Hepatocyte (in vitro differentiated cells): ENCODE results near the gene HSD17B14. TPM values are rescaled to one million over a fixed set of nuclear protein-coding genes. Genes with fewer than 3 reads are reported as not detected.

Source experiments
- polyA plus RNA-seq: library from polyadenylated mRNA; unstranded; fragments of >200 nt; fragmentation: Nextera tagmentation; extraction: Ambion mirVana; gene quantifications from 2 replicates; pipeline ENCODE4 v1.2.1, GENCODE V29; 2016
- small RNA-seq: library from RNA; depleted of rRNA; stranded (forward); fragments of <200 nt; gene quantifications from one replicate; pipeline ENCODE3, GENCODE V24; 2014
- total RNA-seq: library from RNA; depleted of rRNA; stranded (reverse); fragments of >200 nt; gene quantifications from 2 replicates; pipeline ENCODE4 v1.2.3, GENCODE V29; 2014

HSD17B14 gene
- total and polyA plus RNA-seq, 2 experiments from 2014 or later = 64.1 to 91.9 TPM

Small RNA genes within 50 kb of the gene (small RNA-seq; reads per million reads assigned to genes)
- not detected for gene RNU6-317P

Other genes with a start within 250 kb of the HSD17B14 start
Only the 30 nearest of the 33 such genes appear.
- gene FAM83E, start 221.4 kb downstream of the HSD17B14 start, total RNA-seq = 13.8 and 22.2 TPM in 2 replicates
- 12.4 and 16.1 TPM in 2 replicates for gene FAM83E, start 221.4 kb downstream of the HSD17B14 start, polyA plus RNA-seq
- gene RPL18, start 217.3 kb downstream of the HSD17B14 start, total RNA-seq = 1,372 and 1,462 TPM in 2 replicates
- 616 and 623 TPM in 2 replicates for gene RPL18, start 217.3 kb downstream of the HSD17B14 start, polyA plus RNA-seq
- gene SPHK2, start 217.0 kb downstream of the HSD17B14 start, total RNA-seq = 45.2 and 56.7 TPM in 2 replicates
- 39.4 and 48.2 TPM in 2 replicates for gene SPHK2, start 217.0 kb downstream of the HSD17B14 start, polyA plus RNA-seq
- 3.9 and 5.4 TPM in 2 replicates for gene DBP, start 199.1 kb downstream of the HSD17B14 start, total RNA-seq
- gene DBP, start 199.1 kb downstream of the HSD17B14 start, polyA plus RNA-seq = 11.8 and 20.4 TPM in 2 replicates
- gene CA11, start 190.3 kb downstream of the HSD17B14 start, total RNA-seq = 11.7 and 12.0 TPM in 2 replicates
- 43.6 and 48.6 TPM in 2 replicates for gene CA11, start 190.3 kb downstream of the HSD17B14 start, polyA plus RNA-seq
- 0.08 TPM in 1 of 2 replicates, not detected in the other for gene NTN5, start 163.5 kb downstream of the HSD17B14 start, total RNA-seq
- gene NTN5, start 163.5 kb downstream of the HSD17B14 start, polyA plus RNA-seq = 0.33 and 0.60 TPM in 2 replicates
- gene FUT2, start 140.5 kb downstream of the HSD17B14 start, total RNA-seq = 12.4 and 13.4 TPM in 2 replicates
- 14.4 and 16.9 TPM in 2 replicates for gene FUT2, start 140.5 kb downstream of the HSD17B14 start, polyA plus RNA-seq
- gene MAMSTR, start 116.8 kb downstream of the HSD17B14 start, total RNA-seq = 2.2 and 2.3 TPM in 2 replicates
- 5.2 and 7.5 TPM in 2 replicates for gene MAMSTR, start 116.8 kb downstream of the HSD17B14 start, polyA plus RNA-seq
- gene RASIP1, start 95.9 kb downstream of the HSD17B14 start, total RNA-seq = 1.1 and 4.2 TPM in 2 replicates
- 1.9 and 3.6 TPM in 2 replicates for gene RASIP1, start 95.9 kb downstream of the HSD17B14 start, polyA plus RNA-seq
- gene IZUMO1, start 89.6 kb downstream of the HSD17B14 start, total RNA-seq = 0.40 and 0.57 TPM in 2 replicates
- 0.52 and 1.3 TPM in 2 replicates for gene IZUMO1, start 89.6 kb downstream of the HSD17B14 start, polyA plus RNA-seq
- 2.4 TPM in 2 replicates for gene FUT1, start 83.8 kb downstream of the HSD17B14 start, total RNA-seq
- gene FUT1, start 83.8 kb downstream of the HSD17B14 start, polyA plus RNA-seq = 4.3 and 5.2 TPM in 2 replicates
- not detected in 2 replicates for gene FGF21, start 81.0 kb downstream of the HSD17B14 start, total RNA-seq
- not detected in 2 replicates for gene FGF21, start 81.0 kb downstream of the HSD17B14 start, polyA plus RNA-seq
- 39.6 and 44.2 TPM in 2 replicates for gene BCAT2, start 25.5 kb downstream of the HSD17B14 start, total RNA-seq
- 84.6 and 122 TPM in 2 replicates for gene BCAT2, start 25.5 kb downstream of the HSD17B14 start, polyA plus RNA-seq
- gene PLEKHA4, start 32.1 kb upstream of the HSD17B14 start, total RNA-seq = 7.3 and 8.3 TPM in 2 replicates
- gene PLEKHA4, start 32.1 kb upstream of the HSD17B14 start, polyA plus RNA-seq = 15.1 and 25.8 TPM in 2 replicates
- 67.1 and 83.1 TPM in 2 replicates for gene PPP1R15A, start 35.9 kb upstream of the HSD17B14 start, total RNA-seq
- gene PPP1R15A, start 35.9 kb upstream of the HSD17B14 start, polyA plus RNA-seq = 172 and 218 TPM in 2 replicates
- not detected in 2 replicates for gene TULP2, start 62.3 kb upstream of the HSD17B14 start, total RNA-seq
- gene TULP2, start 62.3 kb upstream of the HSD17B14 start, polyA plus RNA-seq = not detected in 2 replicates
- gene NUCB1, start 63.8 kb upstream of the HSD17B14 start, total RNA-seq = 233 and 283 TPM in 2 replicates
- 332 and 339 TPM in 2 replicates for gene NUCB1, start 63.8 kb upstream of the HSD17B14 start, polyA plus RNA-seq
- gene DHDH, start 97.2 kb upstream of the HSD17B14 start, total RNA-seq = 0.72 and 3.7 TPM in 2 replicates
- 1.5 and 2.9 TPM in 2 replicates for gene DHDH, start 97.2 kb upstream of the HSD17B14 start, polyA plus RNA-seq
- gene BAX, start 118.4 kb upstream of the HSD17B14 start, total RNA-seq = 76.4 and 77.3 TPM in 2 replicates
- gene BAX, start 118.4 kb upstream of the HSD17B14 start, polyA plus RNA-seq = 106 and 116 TPM in 2 replicates
- 8,878 and 9,969 TPM in 2 replicates for gene FTL, start 128.8 kb upstream of the HSD17B14 start, total RNA-seq
- gene FTL, start 128.8 kb upstream of the HSD17B14 start, polyA plus RNA-seq = 13,723 and 15,987 TPM in 2 replicates
- gene GYS1, start 156.8 kb upstream of the HSD17B14 start, total RNA-seq = 29.2 and 37.4 TPM in 2 replicates
- 45.9 and 54.8 TPM in 2 replicates for gene GYS1, start 156.8 kb upstream of the HSD17B14 start, polyA plus RNA-seq
- 62.9 and 72.1 TPM in 2 replicates for gene RUVBL2, start 157.4 kb upstream of the HSD17B14 start, total RNA-seq
- 79.6 and 84.9 TPM in 2 replicates for gene RUVBL2, start 157.4 kb upstream of the HSD17B14 start, polyA plus RNA-seq
- not detected in 2 replicates for gene LHB, start 180.6 kb upstream of the HSD17B14 start, total RNA-seq
- not detected in 2 replicates for gene LHB, start 180.6 kb upstream of the HSD17B14 start, polyA plus RNA-seq
- gene CGB3, start 187.8 kb upstream of the HSD17B14 start, total RNA-seq = 1.1 TPM in 1 of 2 replicates, not detected in the other
- not detected in 2 replicates for gene CGB3, start 187.8 kb upstream of the HSD17B14 start, polyA plus RNA-seq
- gene CGB2, start 195.4 kb upstream of the HSD17B14 start, total RNA-seq = not detected in 2 replicates
- gene CGB2, start 195.4 kb upstream of the HSD17B14 start, polyA plus RNA-seq = not detected in 2 replicates
- gene CGB1, start 200.4 kb upstream of the HSD17B14 start, total RNA-seq = not detected in 2 replicates
- gene CGB1, start 200.4 kb upstream of the HSD17B14 start, polyA plus RNA-seq = 0.52 TPM in 1 of 2 replicates, not detected in the other
- gene CGB5, start 207.4 kb upstream of the HSD17B14 start, total RNA-seq = 1.5 and 1.9 TPM in 2 replicates
- gene CGB5, start 207.4 kb upstream of the HSD17B14 start, polyA plus RNA-seq = 0.22 and 1.2 TPM in 2 replicates
- 0.50 TPM in 1 of 2 replicates, not detected in the other for gene CGB8, start 212.6 kb upstream of the HSD17B14 start, total RNA-seq
- gene CGB8, start 212.6 kb upstream of the HSD17B14 start, polyA plus RNA-seq = 0.53 TPM in 1 of 2 replicates, not detected in the other
- gene CGB7, start 221.3 kb upstream of the HSD17B14 start, total RNA-seq = 0.76 TPM in 1 of 2 replicates, not detected in the other
- 1.6 and 4.1 TPM in 2 replicates for gene CGB7, start 221.3 kb upstream of the HSD17B14 start, polyA plus RNA-seq
- gene NTF4, start 228.3 kb upstream of the HSD17B14 start, total RNA-seq = 2.9 and 3.4 TPM in 2 replicates
- gene NTF4, start 228.3 kb upstream of the HSD17B14 start, polyA plus RNA-seq = 6.9 and 11.5 TPM in 2 replicates